Measurements from ENCODE around the gene ESYT2. TPM values are rescaled to one million over a fixed set of nuclear protein-coding genes. Genes with fewer than 3 reads are reported as not detected.
A peak's percentile ranks its signal among the peaks of the same experiment; 100 is the strongest.

Gene ESYT2
- total and polyA plus RNA-seq, 2 of the 4 experiments (the other 2 are of a cell fraction): 26.7 to 69.9 TPM

- WGBS, 2 experiments (ENCODE audit: extremely low coverage in 2 of 2, insufficient read length in 1 of 2): 66% methylated on average over 7 of the region's 7 CpGs; no CpG with 5 or more reads in 1 of the 2 experiments
- 0 out of 2 replicates have a peak overlapping the region, but pooled peaks have one; percentile 11 for H2AK5ac ChIP-seq (ENCODE audit: low read depth, low read length)
- BruUV-seq (replicated peaks): no TSS peak
- no peak overlapping the region for H2BK5ac ChIP-seq (ENCODE audit: low read depth, low read length, poor library complexity, severe bottlenecking)
- no peaks in the 10 kb centered on the region; the same call in 1 of the 2 replicates for H3K36me3 ChIP-seq (ENCODE audit: control insufficient read depth, insufficient read depth, low read length)
- no peaks in the 10 kb centered on the region for H3K9me3 ChIP-seq (ENCODE audit: control insufficient read depth, insufficient read depth, low read length)
- H3K18ac ChIP-seq (ENCODE audit: low read depth, low read length): no peak overlapping the region
- H3K27ac ChIP-seq (ENCODE audit: insufficient read depth, low read length): no peak overlapping the region
- no peak overlapping the region for H2AK9ac ChIP-seq (replicated peaks; ENCODE audit: low read depth, low read length, poor library complexity)
- POLR2A ChIA-PET (ENCODE audit: unreplicated experiment): no interaction called here
- peaks cover 27% of the 10 kb centered on the region for H3K4me1 ChIP-seq (ENCODE audit: control insufficient read depth, insufficient read depth, low read length)
- in situ Hi-C loops (cut with MboI; ENCODE audit: low sequenced_read_pairs): no loop called here
- no peak overlapping the region for H4K91ac ChIP-seq (ENCODE audit: insufficient read depth, low read depth, low read length)
- no peak for ATAC-seq (ENCODE audit: low read depth)
- no peak overlapping the region for H4K5ac ChIP-seq (ENCODE audit: low read depth, low read length)
- no peaks in the 10 kb centered on the region for H3K27me3 ChIP-seq (ENCODE audit: control insufficient read depth, insufficient read depth, low read length)
- dilution Hi-C loops (cut with HindIII; ENCODE audit: low sequenced_read_pairs, unreplicated experiment): no loop called here
- peaks cover 33% of the 10 kb centered on the region for H3K9me1 ChIP-seq (ENCODE audit: insufficient read depth, low read length)
- no peak overlapping the region for H2AFZ ChIP-seq (replicated peaks; ENCODE audit: low read length, poor library complexity)
- H4K8ac ChIP-seq (ENCODE audit: low read depth in 2 of 2, low read length in 2 of 2): no peak overlapping the region
- 0 out of 2 replicates have a peak overlapping the region, but pooled peaks have one; percentile 59 for H3K23ac ChIP-seq (ENCODE audit: low read depth, low read length)
- H3K4me3 ChIP-seq (ENCODE audit: insufficient read depth, low read depth, low read length): no peak overlapping the region
- 0 out of 2 replicates have a peak overlapping the region, but pooled peaks have one; percentile 7 for H3K4ac ChIP-seq (ENCODE audit: low read depth, low read length)
- CTCF ChIA-PET: no interaction called here
- DNase-seq: peak; percentile 37
- H2BK20ac ChIP-seq (ENCODE audit: low read depth, low read length): no peak overlapping the region
- H2BK120ac ChIP-seq (ENCODE audit: low read depth, low read length): no peak overlapping the region; the same call in 1 of the 2 replicates
- H3K79me1 ChIP-seq (ENCODE audit: low read depth in 1 of 2, low read length in 2 of 2): peaks cover 29 to 65% of the 10 kb centered on the region in 2 experiments
- no peak overlapping the region for H3K9ac ChIP-seq (ENCODE audit: low read depth, low read length)
- H2BK15ac ChIP-seq (ENCODE audit: low read depth, low read length): no peak overlapping the region
- H3K56ac ChIP-seq (ENCODE audit: extremely low read depth, insufficient read depth, low read length): no peak overlapping the region
- 0 out of 2 replicates have a peak overlapping the region, but pooled peaks have one; percentile 7 for H3K14ac ChIP-seq (replicated peaks; ENCODE audit: low read depth, low read length)
- peaks cover 42% of the 10 kb centered on the region; the same call in 1 of the 2 replicates for H4K20me1 ChIP-seq (ENCODE audit: insufficient read depth, low read length)
- intact Hi-C loops (cut with micrococcal nuclease): no loop called here
- no peak overlapping the region for H3K4me2 ChIP-seq (ENCODE audit: low read depth, low read length)
- TF ChIP-seq ELK1 (IDR thresholded peaks at IDR 0.05; ENCODE audit: borderline replicate concordance, low read depth, low read length) (no peak), NFE2L2 (IDR thresholded peaks at IDR 0.05; ENCODE audit: low read depth, low read length) (no peak), RFX5 (IDR thresholded peaks at IDR 0.05; ENCODE audit: low read depth, low read length) (no peak), MAFK (IDR thresholded peaks at IDR 0.05; ENCODE audit: low read depth, low read length) (no peak), MXI1 (IDR thresholded peaks at IDR 0.05; ENCODE audit: borderline replicate concordance, low read depth, low read length) (no peak), SMC3 (IDR thresholded peaks at IDR 0.05; ENCODE audit: low read depth, low read length) (no peak), CTCF (conservative IDR thresholded peaks at IDR 0.05; ENCODE audit: low read depth, low read length) (no peak), FOS (IDR thresholded peaks at IDR 0.05; ENCODE audit: low read depth, low read length) (no peak), MAZ (IDR thresholded peaks at IDR 0.05; ENCODE audit: borderline replicate concordance, low read depth, low read length) (no peak), CEBPB (IDR thresholded peaks at IDR 0.05; ENCODE audit: low read depth, low read length) (no peak), RCOR1 (IDR thresholded peaks at IDR 0.05; ENCODE audit: insufficient replicate concordance, low read length) (no peak), USF2 (IDR thresholded peaks at IDR 0.05; ENCODE audit: low read depth, low read length) (no peak), RAD21 (IDR thresholded peaks at IDR 0.05; ENCODE audit: low read length) (no peak), BHLHE40 (IDR thresholded peaks at IDR 0.05; ENCODE audit: low read depth, low read length) (no peak)
These were observed 14.1 kb downstream of the ESYT2 start for GRCh38 chr7:158815083-158815799.
